Hepatocyte (in vitro differentiated cells): ENCODE data around the gene SMIM35. TPM values are rescaled to one million over a fixed set of nuclear protein-coding genes. Genes with fewer than 3 reads are reported as not detected.

Source experiments
- DNase-seq: peaks from one replicate; pipeline ENCODE4 v3.0.0-alpha.2; 2016; ENCODE audit warnings: low spot score
- H2AFZ ChIP-seq: fragments of 200-600 bp; sonication (generic); 2 replicates; pipeline ENCODE4 v1.6.0; 2016; ENCODE audit warnings: antibody characterized with exemption, mild to moderate bottlenecking
- H3K27ac ChIP-seq: fragments of 200-600 bp; sonication (generic); 2 replicates; pipeline ENCODE4 v1.5.1; 2016; ENCODE audit warnings: mild to moderate bottlenecking
- H3K27me3 ChIP-seq: fragments of 200-600 bp; sonication (generic); 2 replicates; pipeline ENCODE4 v1.6.1; 2016
- H3K36me3 ChIP-seq: fragments of 200-600 bp; sonication (generic); replicated peaks from 2 replicates; pipeline ENCODE4 v1.5.1; 2016; ENCODE audit warnings: low read depth; ENCODE audit not compliant: insufficient read depth
- H3K4me1 ChIP-seq: fragments of 200-600 bp; sonication (generic); 2 replicates; pipeline ENCODE4 v1.5.1; 2016; ENCODE audit warnings: mild to moderate bottlenecking, moderate library complexity; ENCODE audit not compliant: insufficient read depth
- H3K4me2 ChIP-seq: fragments of 200-600 bp; sonication (generic); 2 replicates; pipeline ENCODE4 v1.6.0; 2016
- H3K4me3 ChIP-seq: fragments of 200-600 bp; sonication (generic); 2 replicates; pipeline ENCODE4 v1.5.1; 2016; ENCODE audit warnings: mild to moderate bottlenecking
- H3K79me2 ChIP-seq: fragments of 200-600 bp; sonication (generic); 2 replicates; pipeline ENCODE4 v1.6.0; 2017; ENCODE audit warnings: mild to moderate bottlenecking
- H3K9me2 ChIP-seq: fragments of 200-600 bp; sonication (generic); replicated peaks from 2 replicates; pipeline ENCODE4 v1.6.0; 2017; ENCODE audit warnings: mild to moderate bottlenecking; ENCODE audit not compliant: insufficient read depth
- H3K9me3 ChIP-seq: fragments of 200-600 bp; sonication (generic); 2 replicates; pipeline ENCODE4 v1.5.1; 2016; ENCODE audit warnings: low read depth, mild to moderate bottlenecking
- H4K20me1 ChIP-seq: fragments of 200-600 bp; sonication (generic); 2 replicates; pipeline ENCODE4 v1.6.0; 2016; ENCODE audit warnings: mild to moderate bottlenecking; ENCODE audit not compliant: insufficient read depth, poor library complexity, severe bottlenecking
- CTCF ChIP-seq: fragments of 200-600 bp; sonication (generic); IDR thresholded peaks from 2 replicates; pipeline ENCODE4 v1.5.1; 2016; ENCODE audit warnings: antibody characterized with exemption, mild to moderate bottlenecking; ENCODE audit not compliant: poor library complexity
- EZH2 ChIP-seq: fragments of 200-600 bp; sonication (generic); IDR thresholded peaks from 2 replicates; pipeline ENCODE4 v1.6.1; 2016; ENCODE audit warnings: antibody characterized with exemption, mild to moderate bottlenecking, borderline replicate concordance
- EZH2phosphoT487 ChIP-seq: fragments of 200-600 bp; sonication (generic); IDR thresholded peaks from one replicate; pipeline ENCODE4 v1.6.1; 2018; ENCODE audit warnings: antibody characterized with exemption, mild to moderate bottlenecking, low read depth, moderate library complexity; ENCODE audit not compliant: unreplicated experiment, severe bottlenecking
- WGBS: methylation state at CpG from one replicate; pipeline ENCODE4 v1.1.6; 2016; ENCODE audit warnings: low lambda C conversion rate; ENCODE audit errors: missing lambda C conversion rate; 5-methylcytosine and 5-hydroxymethylcytosine counted together
- polyA plus RNA-seq: library from polyadenylated mRNA; unstranded; fragments of >200 nt; fragmentation: Nextera tagmentation; extraction: Ambion mirVana; gene quantifications from 2 replicates; pipeline ENCODE4 v1.2.1, GENCODE V29; 2016
- total RNA-seq: library from RNA; depleted of rRNA; stranded (reverse); fragments of >200 nt; gene quantifications from 2 replicates; pipeline ENCODE4 v1.2.3, GENCODE V29; 2014

SMIM35 gene
- total and polyA plus RNA-seq, 2 experiments from 2014 or later: 0.03 TPM; not detected in 1

- no peak for DNase-seq
- H3K79me2 ChIP-seq: no peaks in the 10 kb centered on the region
- no peak overlapping the region for H3K4me2 ChIP-seq
- no peak overlapping the region for H3K27ac ChIP-seq
- no peak overlapping the region for H3K4me3 ChIP-seq
- H4K20me1 ChIP-seq: no peaks in the 10 kb centered on the region
- no peak for TF ChIP-seq CTCF
- TF ChIP-seq EZH2phosphoT487: no peak
- H3K36me3 ChIP-seq: no peaks in the 10 kb centered on the region
- H2AFZ ChIP-seq: no peak overlapping the region
- 60% methylated on average over 2 of the region's 2 CpGs for WGBS
- no peaks in the 10 kb centered on the region for H3K27me3 ChIP-seq
- no peaks in the 10 kb centered on the region for H3K9me3 ChIP-seq
- H3K4me1 ChIP-seq: no peaks in the 10 kb centered on the region
- H3K9me2 ChIP-seq: no peaks in the 10 kb centered on the region
These were observed 41.6 kb downstream of the SMIM35 start for GRCh38 chr11:118045191-118045590.

GRCh38 chr11:118042796-118043195 is 44.0 kb downstream of the SMIM35 start:
- no peak for TF ChIP-seq EZH2
- no peak for TF ChIP-seq CTCF
- TF ChIP-seq EZH2phosphoT487: no peak
- H2AFZ ChIP-seq: no peak overlapping the region
- no peaks in the 10 kb centered on the region for H3K4me1 ChIP-seq
- no peaks in the 10 kb centered on the region for H3K9me2 ChIP-seq
- no peaks in the 10 kb centered on the region for H3K27me3 ChIP-seq
- H3K27ac ChIP-seq: no peak overlapping the region
- H3K4me3 ChIP-seq: no peak overlapping the region
- no peaks in the 10 kb centered on the region for H3K9me3 ChIP-seq
- H4K20me1 ChIP-seq: no peaks in the 10 kb centered on the region
- no peak for DNase-seq
- no peaks in the 10 kb centered on the region for H3K36me3 ChIP-seq
- no peaks in the 10 kb centered on the region for H3K79me2 ChIP-seq
- no peak overlapping the region for H3K4me2 ChIP-seq
- WGBS: 83% methylated on average over 4 of the region's 4 CpGs

- Histone ChIP-seq H4K20me1 (no peaks in the 10 kb centered on the region), H3K4me3 (no peak overlapping the region), H3K4me1 (no peaks in the 10 kb centered on the region), H3K9me3 (no peaks in the 10 kb centered on the region), H3K79me2 (no peaks in the 10 kb centered on the region), H3K4me2 (no peak overlapping the region), H3K36me3 (no peaks in the 10 kb centered on the region), H3K27me3 (no peaks in the 10 kb centered on the region), H3K27ac (no peak overlapping the region), H2AFZ (no peak overlapping the region), H3K9me2 (no peaks in the 10 kb centered on the region)
- WGBS: 82% methylated on average over 1 of the region's 1 CpG
- DNase-seq: no peak
- TF ChIP-seq EZH2 (no peak), EZH2phosphoT487 (no peak), CTCF (no peak)
These were observed 44.6 kb downstream of the SMIM35 start for GRCh38 chr11:118042141-118042540.

GRCh38 chr11:118033443-118033842 is 53.3 kb downstream of the SMIM35 start:
- TF ChIP-seq EZH2phosphoT487 (no peak), CTCF (no peak), EZH2 (no peak)
- no peak overlapping the region for H3K4me2 ChIP-seq
- no peaks in the 10 kb centered on the region for H3K9me3 ChIP-seq
- no peak overlapping the region for H2AFZ ChIP-seq
- H3K9me2 ChIP-seq: no peaks in the 10 kb centered on the region
- H3K79me2 ChIP-seq: no peaks in the 10 kb centered on the region
- no peak for DNase-seq
- H3K4me3 ChIP-seq: no peak overlapping the region
- no peaks in the 10 kb centered on the region for H3K4me1 ChIP-seq
- H4K20me1 ChIP-seq: no peaks in the 10 kb centered on the region
- no peaks in the 10 kb centered on the region for H3K36me3 ChIP-seq
- H3K27ac ChIP-seq: no peak overlapping the region
- 78% methylated on average over 4 of the region's 4 CpGs for WGBS
- no peaks in the 10 kb centered on the region for H3K27me3 ChIP-seq
